Body of pancreas (tissue), 4 donors: ENCODE measurements around the gene LTBP1.

Experiments
- CTCF ChIP-seq, 7 experiments: fragments of 450-650 bp in 4 of 7; fragments of 200-600 bp in 3 of 7; sonication (generic) in 3 of 7; IDR thresholded peaks; one replicate each; pipeline ENCODE4 v1.5.1; 2016 to 2019; ENCODE audit warnings: antibody characterized with exemption in 7 of 7
- POLR2A ChIP-seq, 3 donors: fragments of 450-650 bp; IDR thresholded peaks; one replicate each; pipeline ENCODE4 v1.6.1; 2016; ENCODE audit warnings: antibody characterized with exemption in 3 of 3, mild to moderate bottlenecking in 2 of 3

- TF ChIP-seq CTCF (IDR thresholded peaks at IDR 0.05), result no peak
- no peak for TF ChIP-seq POLR2A (IDR thresholded peaks at IDR 0.05)
Measured at GRCh38 chr2:33020883-33021282, 74.1 kb downstream of the LTBP1 start.
